Transverse colon (tissue), 4 donors: ENCODE results near the gene PDE8A. TPM values are rescaled to one million over a fixed set of nuclear protein-coding genes. Genes with fewer than 3 reads are reported as not detected.
"Not testable (repeated sequence)": the region's sequence is repeated elsewhere in the genome, so short reads cannot be mapped to it uniquely, and the experiment has no call there.

Experiments
- DNase-seq: peaks from one replicate; pipeline ENCODE4 v3.0.0-alpha.2; 2019
- H3K27ac ChIP-seq, 4 donors: fragments of 200-600 bp; sonication (generic); 2 replicates each; pipeline ENCODE4 v1.5.1; 2016 to 2018; ENCODE audit warnings: inconsistent platforms in 4 of 4
- H3K27me3 ChIP-seq: fragments of 200-600 bp; sonication (generic); 2 replicates; pipeline ENCODE4 v1.5.1; 2017; ENCODE audit warnings: inconsistent platforms
- H3K36me3 ChIP-seq, 4 donors: fragments of 200-600 bp; sonication (generic); 2 replicates each; pipeline ENCODE4 v1.5.1; 2017 to 2019; ENCODE audit warnings: inconsistent platforms in 4 of 4
- H3K4me1 ChIP-seq, 4 donors: fragments of 200-600 bp; sonication (generic); 2 replicates each; pipeline ENCODE4 v1.5.1; 2017 to 2020; ENCODE audit warnings: inconsistent platforms in 4 of 4
- H3K4me3 ChIP-seq, 4 donors: fragments of 200-600 bp; sonication (generic); 1 replicate in 1 of 4; 2 replicates in 3 of 4; pipeline versions ENCODE4 v1.5.1 to v1.6.1; 2017 to 2019; ENCODE audit warnings: inconsistent platforms in 4 of 4
- H3K9me3 ChIP-seq, 2 donors: fragments of 200-600 bp; sonication (generic); 2 replicates each; pipeline ENCODE4 v1.5.1; 2017 to 2019; ENCODE audit warnings: inconsistent platforms in 2 of 2
- EP300 ChIP-seq: sonication (generic); formaldehyde crosslinking; IDR thresholded peaks from one replicate; pipeline ENCODE4 v1.6.1; 2017; ENCODE audit warnings: antibody characterized with exemption, low read depth
- POLR2A ChIP-seq: fragments of 450-650 bp; IDR thresholded peaks from one replicate; pipeline ENCODE4 v1.6.1; 2016; ENCODE audit warnings: antibody characterized with exemption, mild to moderate bottlenecking, moderate library complexity
- POLR2AphosphoS5 ChIP-seq, 3 donors: sonication (generic); formaldehyde crosslinking; IDR thresholded peaks; one replicate each; pipeline ENCODE4 v1.6.1; 2016; ENCODE audit warnings: antibody characterized with exemption in 3 of 3
- WGBS, 2 donors: methylation state at CpG; one replicate each; pipeline ENCODE4 v1.1.5; 2018; ENCODE audit warnings: low coverage in 1 of 2; 5-methylcytosine and 5-hydroxymethylcytosine counted together
- in situ Hi-C, 4 donors: fragments of 200-750 bp; cut with MboI; loops; one replicate each; pipeline versions ENCODE4 v1.15.0 to v1.15.1; 2017; ENCODE audit warnings: low sequenced_read_pairs in 3 of 4, low pct_ligation_motif_present in 1 of 4, low pct_unique_long_range_greater_than_20kb in 1 of 4
- intact Hi-C: fragments of 100-400 bp; cut with DNase I; formaldehyde crosslinking; loops from one replicate; pipeline ENCODE4 v1.15.1; 2023; ENCODE audit warnings: low total_unique reads
- small RNA-seq, 4 donors: library from RNA; depleted of rRNA; stranded (forward); fragments of <200 nt; gene quantifications; one replicate each; pipeline ENCODE3, GENCODE V24; 2016
- total RNA-seq, 4 donors: library from RNA; depleted of rRNA; stranded (reverse); fragments of >200 nt; gene quantifications; one replicate each; pipeline ENCODE4 v1.1.0, GENCODE V29; 2016
- TF ChIP-seq, protein P1 (sequence below), 5 experiments: fragments of 200-600 bp in 3 of 5; fragments of 450-650 bp in 2 of 5; sonication (generic) in 3 of 5; IDR thresholded peaks; 1 replicate in 2 of 5; 2 replicates in 3 of 5; pipeline ENCODE4 v1.5.1; 2016 to 2017; ENCODE audit warnings: antibody characterized with exemption in 5 of 5, inconsistent platforms in 3 of 5, mild to moderate bottlenecking in 2 of 5, moderate library complexity in 1 of 5

PDE8A gene
- total RNA-seq, 4 donors from 2014 or later, result 115 to 188 (median 165) TPM

DNA sequence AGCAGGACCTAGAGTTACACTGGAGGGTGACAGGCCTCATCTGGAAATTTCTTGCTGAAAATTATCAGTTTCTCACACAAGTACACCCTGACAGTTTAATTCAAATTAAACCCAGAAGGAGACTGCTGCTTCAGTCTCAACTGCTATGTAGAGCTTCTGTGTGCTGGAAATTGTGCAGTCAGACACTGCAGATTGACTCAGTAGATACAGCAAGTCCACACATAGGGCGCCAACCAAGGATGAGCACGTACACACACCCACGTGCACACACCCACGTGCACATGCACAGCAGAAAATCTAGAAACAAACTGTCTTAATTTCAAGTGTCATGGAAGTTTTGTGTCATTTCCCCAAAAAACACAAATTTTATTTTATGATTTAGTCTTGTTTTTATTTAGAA is 192.9 kb downstream of the PDE8A start:
- peaks cover 6 to 22% of the 10 kb centered on the region in 2 donors for H3K9me3 ChIP-seq
- no peak for TF ChIP-seq EP300
- TF ChIP-seq, protein P1, sequence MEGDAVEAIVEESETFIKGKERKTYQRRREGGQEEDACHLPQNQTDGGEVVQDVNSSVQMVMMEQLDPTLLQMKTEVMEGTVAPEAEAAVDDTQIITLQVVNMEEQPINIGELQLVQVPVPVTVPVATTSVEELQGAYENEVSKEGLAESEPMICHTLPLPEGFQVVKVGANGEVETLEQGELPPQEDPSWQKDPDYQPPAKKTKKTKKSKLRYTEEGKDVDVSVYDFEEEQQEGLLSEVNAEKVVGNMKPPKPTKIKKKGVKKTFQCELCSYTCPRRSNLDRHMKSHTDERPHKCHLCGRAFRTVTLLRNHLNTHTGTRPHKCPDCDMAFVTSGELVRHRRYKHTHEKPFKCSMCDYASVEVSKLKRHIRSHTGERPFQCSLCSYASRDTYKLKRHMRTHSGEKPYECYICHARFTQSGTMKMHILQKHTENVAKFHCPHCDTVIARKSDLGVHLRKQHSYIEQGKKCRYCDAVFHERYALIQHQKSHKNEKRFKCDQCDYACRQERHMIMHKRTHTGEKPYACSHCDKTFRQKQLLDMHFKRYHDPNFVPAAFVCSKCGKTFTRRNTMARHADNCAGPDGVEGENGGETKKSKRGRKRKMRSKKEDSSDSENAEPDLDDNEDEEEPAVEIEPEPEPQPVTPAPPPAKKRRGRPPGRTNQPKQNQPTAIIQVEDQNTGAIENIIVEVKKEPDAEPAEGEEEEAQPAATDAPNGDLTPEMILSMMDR (IDR thresholded peaks at IDR 0.05), result no peak
- no peak for TF ChIP-seq POLR2AphosphoS5 (IDR thresholded peaks at IDR 0.05)
- TF ChIP-seq POLR2A, result no peak
- H3K27me3 ChIP-seq, result peaks cover 14% of the 10 kb centered on the region
- in situ Hi-C loops (loop anchor here in 3 of 4 donors (25.0 kb wide), 1 partner anchor 113 kb away; no protein-coding TSS in a partner anchor), intact Hi-C loops (no loop called here)
- no peak overlapping the region for H3K4me3 ChIP-seq
- no peak for DNase-seq
- H3K4me1 ChIP-seq, result no peaks in the 10 kb centered on the region
- H3K36me3 ChIP-seq, result no peaks in the 10 kb centered on the region
- WGBS, 2 donors, result 95% methylated on average over 4 of the region's 4 CpGs; no CpG with 5 or more reads in 1 of the 2 donors
- H3K27ac ChIP-seq, result no peak overlapping the region

DNA sequence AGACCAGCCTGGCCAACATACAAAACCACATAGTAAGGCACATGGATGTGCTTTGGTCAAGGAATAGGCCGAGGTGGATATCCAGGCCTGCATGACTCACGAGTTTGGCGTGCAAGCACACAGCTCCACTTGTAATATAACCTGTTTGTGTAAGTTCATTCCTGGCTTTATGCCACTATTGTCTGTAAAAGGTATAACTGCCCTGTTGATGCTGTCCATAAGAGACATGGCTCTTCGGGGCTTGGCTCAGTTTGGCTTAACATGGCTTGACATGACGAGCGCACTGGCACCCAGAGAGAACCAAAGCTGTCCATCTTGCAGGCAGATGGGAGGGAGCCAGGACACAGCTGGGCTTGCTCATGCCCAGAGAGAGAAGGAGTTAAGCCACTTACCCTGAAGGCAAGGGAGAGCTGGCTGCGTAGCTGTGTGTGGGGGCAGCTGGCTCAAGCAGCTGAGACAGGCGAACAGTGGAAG is 195.4 kb downstream of the PDE8A start:
- H3K27me3 ChIP-seq, result not testable (repeated sequence)

GRCh38 chr15:85178308-85178707 is 196.7 kb downstream of the PDE8A start:
- Histone ChIP-seq H3K27ac (no peak overlapping the region), H3K9me3 (no peaks in the 10 kb centered on the region), H3K4me1 (no peaks in the 10 kb centered on the region), H3K4me3 (no peak overlapping the region), H3K27me3 (no peaks in the 10 kb centered on the region), H3K36me3 (no peaks in the 10 kb centered on the region)
- TF ChIP-seq POLR2A, result no peak
- DNase-seq, result no peak
- intact Hi-C loops (no loop called here), in situ Hi-C loops (no loop called here)
- 86 to 94% methylated on average over 2 to 4 of the region's 4 CpGs for WGBS, 2 donors

More for the DNA sequence above, 195.4 kb downstream of the PDE8A start:
- 20 to 63% methylated on average over 1 to 8 of the region's 8 CpGs for WGBS, 2 donors
- in situ Hi-C loops, H3K4me1 ChIP-seq, H3K36me3 ChIP-seq, H3K27ac ChIP-seq, H3K9me3 ChIP-seq, H3K4me3 ChIP-seq, intact Hi-C loops: not testable (repeated sequence)
- peak; percentile 41 for DNase-seq

GRCh38 chr15:85179700-85180099 is 198.0 kb downstream of the PDE8A start:
- Histone ChIP-seq H3K27me3 (no peaks in the 10 kb centered on the region), H3K4me3 (no peak overlapping the region), H3K4me1 (no peaks in the 10 kb centered on the region), H3K36me3 (no peaks in the 10 kb centered on the region), H3K27ac (no peak overlapping the region), H3K9me3 (no peaks in the 10 kb centered on the region)
- intact Hi-C loops, result no loop called here
- in situ Hi-C loops, result no loop called here
- WGBS, 2 donors, result 67 to 73% methylated on average over 3 of the region's 3 CpGs
- no peak for TF ChIP-seq EP300
- no peak for TF ChIP-seq POLR2AphosphoS5 (IDR thresholded peaks at IDR 0.05)
- no peak for TF ChIP-seq POLR2A
- TF ChIP-seq, protein P1 (IDR thresholded peaks at IDR 0.05), result no peak
- no peak for DNase-seq

DNA sequence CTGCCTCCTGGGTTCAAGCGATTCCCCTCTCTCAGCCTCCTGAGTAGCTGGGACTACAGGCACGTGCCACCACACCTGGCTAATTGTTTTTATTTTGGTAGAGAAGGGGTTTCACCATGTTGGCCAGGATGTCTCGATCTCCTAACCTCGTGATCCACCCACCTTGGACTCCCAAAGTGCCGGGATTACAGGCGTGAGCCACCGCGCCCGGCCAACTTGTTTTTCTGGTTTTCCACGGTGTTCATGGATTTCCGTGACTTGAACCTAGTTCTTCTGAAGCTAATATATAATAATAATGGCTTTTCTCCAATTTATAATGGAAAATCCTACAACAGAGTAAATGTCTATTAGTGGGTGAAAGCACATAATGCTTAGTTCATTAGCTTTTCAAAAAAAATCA is 203.7 kb downstream of the PDE8A start:
- H3K9me3 ChIP-seq, H3K4me1 ChIP-seq, H3K4me3 ChIP-seq, H3K27ac ChIP-seq, H3K36me3 ChIP-seq, in situ Hi-C loops, H3K27me3 ChIP-seq, intact Hi-C loops, DNase-seq: not testable (repeated sequence)
- 72 to 80% methylated on average over 6 to 11 of the region's 11 CpGs for WGBS, 2 donors

- WGBS, 2 donors, result 80% methylated on average over 3 of the region's 3 CpGs; no CpG with 5 or more reads in 1 of the 2 donors
- H3K36me3 ChIP-seq, in situ Hi-C loops, H3K27me3 ChIP-seq, H3K4me1 ChIP-seq, H3K27ac ChIP-seq, H3K4me3 ChIP-seq, H3K9me3 ChIP-seq, DNase-seq, intact Hi-C loops: not testable (repeated sequence)
Observed at GRCh38 chr15:85188171-85188577, 206.5 kb downstream of the PDE8A start.

Small RNA genes within 50 kb of the gene (small RNA-seq; reads per million reads assigned to genes)
- 0 reads per million in 4 donors for gene AC044860.2
- gene RNU6-339P, result 0 reads per million in 4 donors
- gene RNU6-796P, result 0 reads per million in 4 donors

Other genes with a start within 250 kb of the PDE8A start
- gene ZNF592, start 233.3 kb upstream of the PDE8A start, total RNA-seq, result 10 to 100 TPM; 23.5 to 41.1 (median 26.5) TPM
- 1 to 10 TPM; 1.1 to 4.6 (median 2.8) TPM for gene ALPK3, start 164.5 kb upstream of the PDE8A start, total RNA-seq
- gene SLC28A1, start 97.2 kb upstream of the PDE8A start, total RNA-seq, result not detected